HG03521 (cell line): Measurements from ENCODE around the gene NR2F6.

ENCODE experiments used
- ATAC-seq: cut with Tn5 transposase; IDR thresholded peaks from one replicate; pipeline ENCODE4 v1.9.1; 2021; ENCODE audit warnings: mild to moderate bottlenecking, moderate library complexity; ENCODE audit not compliant: unreplicated experiment

NR2F6 gene

DNA sequence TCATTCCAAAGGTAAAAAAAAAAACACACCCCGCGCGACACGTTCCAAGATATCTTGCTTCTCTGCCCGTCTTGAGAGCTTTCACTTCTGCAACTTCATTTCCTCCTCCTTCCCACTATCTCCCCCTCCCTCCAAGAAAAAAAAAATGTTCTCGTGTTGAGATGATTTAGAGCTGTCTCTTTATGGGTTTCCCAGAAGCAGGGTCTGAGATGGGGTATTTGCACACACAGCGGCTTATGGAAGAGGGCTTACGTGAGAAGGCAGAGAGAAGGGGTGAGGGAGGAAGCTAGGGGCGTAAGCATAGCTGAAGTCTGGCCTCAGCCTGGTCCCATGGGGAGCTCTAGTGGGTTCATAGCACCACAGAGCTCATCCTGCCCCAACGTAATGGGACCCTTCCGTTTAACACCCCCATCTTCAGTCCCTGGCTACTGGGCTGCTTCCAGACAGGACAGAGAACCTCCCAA lies 61.8 kb downstream of the NR2F6 start:
- no peak for ATAC-seq

- ATAC-seq: no peak
These were observed 62.4 kb downstream of the NR2F6 start for GRCh38 chr19:17183271-17183761.
